ENCODE results near the gene LBHD2.

LBHD2 gene

DNA sequence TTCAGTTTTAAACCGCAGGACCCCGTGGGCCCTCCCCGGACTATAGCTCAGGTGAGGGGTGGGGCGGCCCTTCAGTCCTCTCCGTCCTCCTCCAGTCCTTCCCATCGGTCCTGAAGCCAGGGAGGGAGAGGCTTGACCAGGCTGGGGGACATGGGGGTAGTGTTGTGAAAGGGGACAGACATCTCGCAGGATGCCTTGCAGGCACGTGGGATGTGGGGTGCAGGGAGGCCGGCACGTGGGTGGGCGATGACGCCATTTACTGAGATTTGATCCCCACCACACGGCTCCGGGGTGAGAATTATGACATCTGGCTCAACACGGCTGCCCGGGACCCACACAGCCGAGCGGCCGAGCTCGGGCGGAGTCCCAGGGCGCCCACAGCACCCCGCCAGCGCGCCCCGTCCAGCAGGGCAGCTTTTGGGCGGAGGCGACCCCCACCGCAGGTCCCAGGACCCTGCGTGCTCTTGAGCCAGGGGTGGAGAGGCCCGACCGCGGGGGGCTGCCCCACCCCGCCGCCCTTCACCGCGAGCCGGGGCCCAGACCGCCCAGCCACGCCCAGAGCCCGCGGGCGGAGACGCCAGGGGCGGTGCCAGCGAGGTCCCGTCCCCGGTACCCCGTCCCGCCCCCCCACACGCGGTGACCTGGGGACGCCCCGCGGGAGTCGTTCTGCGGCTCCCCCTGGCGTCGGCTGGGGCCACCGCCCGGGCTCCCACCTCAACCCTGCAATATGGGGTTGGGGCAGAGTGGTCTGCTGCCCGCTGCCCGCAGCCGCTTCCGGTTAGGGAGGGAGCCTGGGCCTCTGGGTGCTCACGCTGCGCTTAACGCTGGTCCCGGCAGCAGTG, 7.3 kb downstream of the LBHD2 start:
- DNase-seq (ENCODE audit: low spot score), result no peak

GRCh38 chr14:103091883-103092222, 7.8 kb downstream of the LBHD2 start:
- no peak for DNase-seq (ENCODE audit: low spot score)

- DNase-seq (ENCODE audit: low spot score), result no peak
Observed at GRCh38 chr14:103093856-103094405, 9.9 kb downstream of the LBHD2 start.

- no peak for DNase-seq (ENCODE audit: low spot score)
Observed at GRCh38 chr14:103094406-103095209, 10.6 kb downstream of the LBHD2 start, which contains the start of gene EXOC3L4. TSS of gene EXOC3L4 (plus strand) at chr14:103094725. CDS start at chr14:103100220, 5,495 bp downstream.

DNA sequence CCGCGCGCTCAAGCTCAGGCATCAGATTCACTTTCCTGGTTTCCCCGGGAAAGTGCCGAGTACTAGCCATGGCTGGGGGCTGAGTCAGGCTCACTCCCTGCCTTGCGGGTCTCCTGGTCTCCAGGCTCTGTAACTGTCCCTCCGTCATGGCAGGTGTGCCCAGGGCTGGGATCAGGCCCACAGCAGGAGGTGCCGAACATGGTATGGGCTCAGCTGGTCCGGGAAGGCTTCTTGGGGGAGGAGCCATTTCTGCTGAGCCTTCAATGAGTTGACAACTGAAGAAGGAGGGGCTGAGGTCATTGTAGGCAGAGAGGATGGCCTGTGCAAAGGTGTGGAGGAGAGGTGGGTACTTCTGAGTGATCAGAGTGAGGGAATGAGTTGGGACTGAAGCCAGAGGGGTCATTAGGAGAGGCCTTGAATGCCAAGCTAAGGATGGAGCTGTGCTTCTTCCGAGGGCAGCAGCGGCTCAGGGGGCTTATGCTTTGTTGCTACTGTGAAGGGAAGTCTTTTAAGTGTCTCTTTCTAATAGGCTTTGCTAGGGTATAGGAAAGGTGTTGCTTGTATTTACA, 11.3 kb downstream of the LBHD2 start:
- DNase-seq (ENCODE audit: low spot score), result no peak

DNA sequence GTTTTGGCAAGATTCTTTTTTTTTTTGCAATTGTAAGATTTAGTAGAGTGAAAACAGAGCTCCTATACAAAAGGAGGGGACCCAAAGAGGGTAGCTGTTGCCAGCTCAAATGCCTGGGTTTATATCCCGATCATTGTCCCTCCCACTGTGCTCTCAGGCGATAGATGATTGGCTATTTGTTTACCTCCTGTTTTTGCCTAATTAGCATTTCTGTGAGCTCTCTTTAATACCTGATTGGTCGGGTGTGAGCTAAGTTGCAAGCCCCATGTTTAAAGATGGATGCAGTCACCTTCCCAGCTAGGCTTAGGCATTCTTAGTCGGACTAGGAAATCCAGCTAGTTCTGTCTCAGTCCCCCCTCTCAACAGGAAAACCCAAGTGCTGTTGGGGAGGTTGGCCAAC, 12.4 kb downstream of the LBHD2 start:
- DNase-seq (ENCODE audit: low spot score), result no peak

- DNase-seq (ENCODE audit: low spot score), result no peak
Observed at GRCh38 chr14:103097244-103097993, 13.4 kb downstream of the LBHD2 start.

- no peak for DNase-seq (ENCODE audit: low spot score)
Observed at GRCh38 chr14:103097994-103098957, 14.3 kb downstream of the LBHD2 start.

DNA sequence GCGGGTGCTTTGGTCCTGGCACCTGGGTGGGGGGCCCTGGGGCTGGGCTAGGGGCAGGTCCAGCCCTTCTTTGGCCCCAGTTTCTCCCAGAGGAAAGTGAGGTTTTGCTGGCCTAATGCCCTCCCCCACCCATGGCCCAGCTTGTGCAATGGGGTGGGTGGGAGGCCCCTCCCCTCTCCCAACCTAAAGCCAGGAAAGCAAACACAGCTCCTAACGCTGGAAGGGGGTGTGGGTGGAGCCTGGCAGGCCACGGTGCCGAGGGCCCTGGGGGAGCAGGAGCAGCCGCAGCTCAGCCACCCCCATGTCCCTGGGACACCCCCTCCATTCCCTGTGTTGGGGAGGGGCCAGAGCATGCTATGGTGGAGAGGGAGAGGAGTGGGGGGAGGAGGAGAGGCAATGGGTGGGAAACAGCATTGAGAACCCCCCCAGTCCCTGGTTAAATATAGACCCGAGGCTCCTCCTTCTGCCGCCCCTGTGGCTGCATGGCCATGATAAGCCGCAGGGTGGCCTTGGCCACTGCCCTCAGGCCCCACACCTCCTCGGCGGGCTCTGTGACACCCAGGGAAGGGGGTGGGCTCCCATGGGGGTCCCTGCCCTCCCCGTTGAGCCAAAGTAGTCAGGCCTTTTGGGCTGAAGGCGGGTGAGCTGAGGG, 15.2 kb downstream of the LBHD2 start:
- DNase-seq (ENCODE audit: low spot score), result no peak

DNA sequence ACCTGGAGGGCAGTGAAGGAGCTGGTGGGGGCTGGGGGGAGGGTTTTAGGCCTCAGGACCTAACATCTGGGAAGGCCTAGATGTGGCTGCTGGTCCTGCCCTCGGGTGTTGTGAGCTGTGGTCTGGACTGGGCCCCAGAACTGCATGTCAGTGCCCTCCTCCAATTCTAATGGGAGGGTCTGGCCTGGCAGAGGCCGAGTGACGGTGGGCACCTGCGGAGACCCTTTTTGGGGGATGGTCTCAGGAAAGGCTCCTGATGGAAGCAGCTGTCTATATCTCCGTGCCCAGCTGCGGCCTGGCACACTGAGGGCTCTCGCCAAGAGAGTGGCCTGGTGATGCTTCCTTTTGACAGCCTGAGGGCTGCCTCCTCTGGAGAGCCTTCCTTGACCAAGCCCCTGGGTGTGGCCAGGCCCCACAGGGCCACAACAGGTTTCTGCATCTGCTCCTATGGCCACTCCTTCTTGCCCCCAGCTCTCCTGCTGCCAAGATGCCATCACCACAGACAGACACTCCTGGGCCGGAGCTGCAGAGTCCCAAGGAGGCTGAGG, 15.8 kb downstream of the LBHD2 start:
- no peak for DNase-seq (ENCODE audit: low spot score)

- DNase-seq (ENCODE audit: low spot score), result no peak
Observed at GRCh38 chr14:103100281-103101121, 16.5 kb downstream of the LBHD2 start.

GRCh38 chr14:103101257-103101962, 17.4 kb downstream of the LBHD2 start:
- no peak for DNase-seq (ENCODE audit: low spot score)

DNA sequence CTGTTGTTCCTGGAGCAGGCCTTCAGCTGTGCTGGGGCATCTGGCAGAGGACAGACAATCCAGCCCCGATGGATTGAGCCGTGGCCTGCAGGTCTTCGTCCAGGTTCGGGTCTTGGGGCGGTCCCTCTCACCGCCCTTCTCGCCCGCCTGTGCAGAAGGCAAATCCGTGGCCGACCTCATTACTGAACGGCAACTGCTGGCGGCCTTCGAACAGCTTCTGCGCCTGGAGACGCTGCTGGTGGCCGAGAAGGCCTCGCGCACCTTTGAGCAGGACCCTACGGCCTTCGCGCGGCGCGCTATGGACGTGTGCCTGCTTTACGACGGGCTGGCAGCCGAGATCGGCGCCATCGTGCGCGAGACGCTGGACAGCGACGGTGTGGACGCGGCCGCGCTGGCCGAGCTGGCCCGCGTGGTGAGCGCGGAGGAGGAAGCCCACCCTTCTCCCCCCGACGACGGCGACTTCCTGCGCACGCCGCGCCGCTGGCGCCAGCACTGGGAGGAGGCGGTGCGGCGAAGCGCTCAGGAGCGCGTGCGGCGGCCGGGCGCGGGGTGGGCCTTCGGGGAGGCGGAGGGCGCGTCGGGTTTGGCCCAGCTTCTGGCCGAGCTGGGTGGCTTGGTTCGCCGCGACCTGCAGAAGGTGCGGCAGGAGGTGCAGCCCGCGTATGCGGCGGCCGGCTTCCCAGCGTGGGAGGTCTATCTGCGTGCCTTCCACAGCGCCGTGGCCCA, 18.1 kb downstream of the LBHD2 start:
- DNase-seq (ENCODE audit: low spot score), result no peak

DNA sequence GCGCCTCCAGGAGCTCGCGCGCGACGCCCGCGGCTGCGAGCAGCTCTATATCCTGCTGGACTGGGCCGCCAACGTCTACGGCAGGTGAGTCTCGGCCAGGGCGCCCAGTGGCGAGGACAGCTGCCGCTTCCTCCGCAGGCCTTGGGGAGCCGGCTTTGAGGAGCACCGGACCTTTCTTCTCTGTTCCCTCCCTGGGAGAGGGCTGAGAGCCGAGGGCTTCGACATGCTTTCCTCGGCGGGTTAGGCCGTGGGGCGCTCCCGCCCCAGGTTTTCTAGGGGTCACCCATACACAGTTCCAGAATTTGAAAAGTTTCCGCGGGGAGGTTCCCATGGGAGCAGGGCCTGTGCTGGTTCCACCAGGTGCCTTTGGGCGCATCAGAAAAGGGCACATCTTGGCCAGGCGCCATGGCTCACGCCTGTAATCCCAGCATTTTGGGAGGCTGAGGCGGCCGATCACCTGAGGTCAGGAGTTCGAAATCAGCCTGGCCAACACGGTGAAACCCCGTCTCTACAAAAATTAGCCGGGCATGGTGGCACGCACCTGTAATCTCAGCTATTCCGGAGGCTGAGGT, 18.8 kb downstream of the LBHD2 start:
- DNase-seq (ENCODE audit: low spot score), result no peak

DNA sequence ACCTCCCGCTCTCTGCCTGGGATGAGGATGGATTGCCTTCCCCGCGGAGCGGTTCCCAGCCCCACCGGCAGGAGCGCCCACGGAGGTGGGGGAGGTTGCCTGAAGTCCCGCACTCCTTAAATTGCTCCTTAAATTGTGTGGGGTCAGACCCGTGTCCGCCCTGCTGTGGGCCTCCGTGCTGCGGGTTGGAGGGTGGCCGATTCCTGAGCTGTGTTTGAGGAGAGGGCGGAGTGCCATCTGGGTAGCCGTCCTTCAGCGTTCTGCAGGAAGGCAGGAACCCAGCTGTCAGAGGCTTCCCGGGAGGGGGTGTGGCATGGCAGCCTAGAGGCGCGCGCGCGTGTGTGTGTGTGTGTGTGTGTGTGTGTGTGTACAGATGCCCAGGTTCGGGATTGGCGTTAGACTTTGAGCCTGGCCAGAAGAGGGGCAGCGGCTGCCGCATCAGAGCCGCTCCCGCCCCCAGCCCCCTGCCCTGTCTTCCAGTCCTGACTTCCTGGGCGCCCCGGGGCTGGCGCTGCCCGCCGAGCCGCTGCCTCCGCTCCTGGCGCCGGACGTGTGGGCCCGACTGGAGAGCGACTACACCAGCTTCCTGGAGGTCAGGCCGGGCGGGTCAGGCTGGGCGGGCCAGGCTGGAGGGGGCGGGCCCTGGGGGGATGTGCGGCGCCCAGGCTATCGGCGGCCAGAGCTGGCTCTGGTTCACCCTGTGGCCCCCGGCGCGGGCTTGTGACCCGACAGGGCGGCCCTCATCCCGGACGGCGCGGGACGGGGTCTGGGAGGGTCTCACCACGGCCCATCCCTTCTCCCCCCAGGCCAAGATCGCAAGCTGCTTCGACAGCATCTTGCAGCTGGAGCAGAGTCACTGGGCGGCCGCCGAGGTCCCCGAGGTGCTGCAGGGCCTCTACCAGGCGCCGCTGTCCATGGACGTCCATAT, 19.7 kb downstream of the LBHD2 start:
- DNase-seq (ENCODE audit: low spot score), result no peak

DNA sequence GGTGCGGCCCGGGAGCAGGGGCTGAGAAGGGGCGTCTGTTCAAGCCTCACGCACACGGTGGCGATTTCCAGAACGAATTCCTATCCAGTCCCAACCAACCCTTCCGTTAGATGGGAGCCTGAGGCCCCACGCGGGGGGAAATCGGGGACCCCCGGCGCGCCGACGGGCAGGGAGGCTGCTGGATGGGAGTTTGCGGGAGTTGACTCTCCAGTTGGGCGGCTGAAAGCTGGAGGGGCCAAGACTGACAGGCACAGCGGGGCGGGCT, 20.3 kb downstream of the LBHD2 start:
- no peak for DNase-seq (ENCODE audit: low spot score)

All from left forelimb (tissue), 1 donor.